Activated CD4-positive, alpha-beta T cell treated with anti-CD3 and anti-CD28 coated beads, Interleukin-2, Interleukin-6, amounts not matched to agents 100 ng/mL and 50 ng/mL, durations not matched to agents 16 hours and 8 hours (primary cell): Measurements from ENCODE around the gene TGM4.

Source experiments
- DNase-seq: peaks from one replicate; pipeline ENCODE4 v3.0.0-alpha.2; 2020

The TGM4 gene

DNA sequence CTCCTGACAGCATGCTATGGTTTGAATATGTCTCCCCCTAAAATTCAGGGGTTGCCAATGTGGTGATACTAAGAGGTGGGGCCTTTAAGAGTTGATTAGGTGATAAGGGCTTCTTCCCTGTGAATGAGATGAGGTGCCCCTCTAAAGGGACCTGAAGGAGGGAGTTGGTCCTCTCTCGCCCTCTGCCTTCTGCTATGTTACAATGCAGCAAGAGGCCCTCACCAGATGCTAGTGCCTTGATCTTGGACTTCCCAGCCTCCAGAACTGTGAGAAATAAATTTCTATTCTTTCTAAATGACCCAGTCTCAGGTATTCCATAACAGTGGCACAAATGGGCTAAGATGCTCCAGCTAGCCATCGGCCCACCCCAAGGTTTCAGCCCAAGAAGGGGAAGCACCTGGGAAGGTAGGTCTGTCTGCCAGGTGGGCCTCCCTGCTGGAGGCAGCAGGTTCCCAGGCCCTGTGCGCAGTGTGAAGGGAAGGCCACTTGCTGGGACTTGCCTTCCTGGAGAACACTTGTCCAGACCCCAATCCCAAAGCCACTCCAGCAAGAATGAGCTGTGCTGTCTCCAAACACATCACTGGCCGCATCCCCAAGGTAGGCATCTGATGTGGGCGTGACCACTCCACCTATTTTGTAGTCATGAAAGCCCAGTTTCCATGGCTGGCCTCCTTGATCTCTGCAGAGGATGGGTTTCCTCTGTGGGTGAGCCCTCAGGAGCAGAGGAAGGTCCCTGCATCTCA is 9.0 kb downstream of the TGM4 start:
- no peak for DNase-seq

GRCh38 chr3:44883999-44884431 is 9.6 kb downstream of the TGM4 start:
- DNase-seq, result no peak

GRCh38 chr3:44885618-44886017 is 11.2 kb downstream of the TGM4 start:
- no peak for DNase-seq

DNA sequence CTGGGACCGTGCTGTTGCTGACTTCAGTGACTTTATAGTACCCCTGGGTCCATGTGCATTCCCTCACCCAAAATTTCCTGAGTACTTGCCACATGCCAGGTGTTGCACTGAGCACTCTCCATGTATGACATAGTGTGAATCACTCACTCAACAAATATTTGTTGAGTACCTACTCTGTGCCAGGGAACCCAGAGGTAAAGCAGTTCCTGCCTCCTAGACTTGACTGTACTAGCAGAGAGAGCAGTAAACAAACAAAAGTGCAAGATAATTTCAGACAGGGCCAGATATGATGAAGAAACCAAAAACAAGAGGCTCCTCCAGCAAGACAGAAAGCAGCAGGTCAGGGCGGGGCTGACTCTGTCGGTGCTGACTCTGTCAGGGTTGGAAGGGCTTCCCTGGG is 12.2 kb downstream of the TGM4 start:
- no peak for DNase-seq

DNA sequence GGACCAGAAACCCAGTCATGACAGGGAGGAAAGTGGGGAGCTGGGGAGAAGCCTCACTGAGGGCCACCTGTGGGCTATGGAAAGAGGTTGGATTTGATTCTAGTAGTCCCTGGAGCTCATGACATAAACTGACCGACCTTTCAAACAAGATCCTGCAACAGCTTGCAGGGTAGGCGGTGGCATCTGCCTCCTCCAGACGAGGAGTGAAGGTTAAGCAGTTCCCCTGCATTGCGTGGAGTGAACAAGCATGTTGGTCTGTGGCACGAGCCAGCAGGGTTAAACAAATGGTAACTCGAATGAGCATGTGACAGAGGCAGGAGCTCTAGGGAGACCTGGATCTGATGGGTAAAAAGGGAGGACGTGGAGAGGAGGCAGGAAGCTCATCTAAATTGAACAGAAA is 12.7 kb downstream of the TGM4 start:
- no peak for DNase-seq

DNA sequence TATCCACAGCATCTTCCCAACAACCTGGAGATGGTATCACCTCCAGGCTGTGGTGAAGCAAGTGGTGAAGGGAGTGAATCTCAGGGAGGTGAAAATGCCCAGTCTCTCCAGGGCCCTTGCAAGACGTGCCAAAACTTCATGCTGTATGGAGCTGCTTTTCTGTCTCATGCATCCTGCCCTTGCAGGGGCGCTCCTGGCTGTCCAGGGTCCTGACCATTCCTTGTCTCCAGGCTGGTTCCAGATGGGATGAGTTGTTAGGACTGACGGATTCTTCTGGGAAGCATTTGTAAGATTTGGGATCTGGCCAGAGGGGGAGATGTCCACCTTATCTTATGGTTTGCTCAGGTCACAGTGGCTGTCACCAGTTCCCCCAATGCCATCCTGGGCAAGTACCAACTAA is 15.8 kb downstream of the TGM4 start:
- DNase-seq, result no peak

DNA sequence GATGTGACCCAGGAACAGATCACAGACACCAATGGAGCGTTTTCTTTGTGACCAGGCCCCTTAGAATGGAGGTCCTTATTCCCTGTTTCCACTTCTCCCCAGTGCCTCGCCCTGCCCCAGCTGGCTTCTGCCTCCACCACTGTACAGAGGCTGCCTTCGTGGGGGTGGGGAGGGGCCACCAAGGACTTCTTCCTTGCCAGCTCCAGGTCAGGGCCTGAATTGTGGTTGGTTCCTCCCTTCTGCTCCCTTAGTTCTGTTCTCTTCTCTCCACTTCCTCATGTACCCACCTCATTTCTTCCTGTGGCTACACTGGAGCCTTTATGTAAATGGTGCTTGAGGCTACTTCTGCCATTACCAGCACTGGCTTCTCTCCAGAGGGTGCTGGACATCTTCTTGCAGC is 16.4 kb downstream of the TGM4 start:
- DNase-seq, result no peak

GRCh38 chr3:44892689-44893088 is 18.3 kb downstream of the TGM4 start:
- no peak for DNase-seq

GRCh38 chr3:44893097-44893496 is 18.7 kb downstream of the TGM4 start:
- DNase-seq, result no peak

DNA sequence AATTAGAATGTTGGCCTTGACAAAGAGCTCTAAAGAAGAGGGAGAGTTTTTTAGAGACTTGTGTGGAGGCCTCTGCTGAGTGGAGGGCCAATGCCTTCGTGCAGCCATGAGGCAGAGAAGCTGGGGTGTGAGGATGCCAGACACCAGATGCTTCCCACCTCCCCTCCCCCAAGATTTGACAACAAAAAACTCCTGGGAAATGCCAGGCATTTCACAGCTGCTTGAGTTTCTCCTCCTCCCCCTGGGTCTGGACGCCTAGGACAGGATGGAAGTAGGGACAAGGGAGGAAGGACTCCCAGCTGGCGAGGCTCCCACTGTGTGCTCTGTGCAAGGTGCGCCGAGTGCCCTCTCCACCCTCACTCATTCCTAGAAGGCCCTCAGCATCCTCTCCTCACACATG is 20.1 kb downstream of the TGM4 start:
- DNase-seq, result no peak

DNA sequence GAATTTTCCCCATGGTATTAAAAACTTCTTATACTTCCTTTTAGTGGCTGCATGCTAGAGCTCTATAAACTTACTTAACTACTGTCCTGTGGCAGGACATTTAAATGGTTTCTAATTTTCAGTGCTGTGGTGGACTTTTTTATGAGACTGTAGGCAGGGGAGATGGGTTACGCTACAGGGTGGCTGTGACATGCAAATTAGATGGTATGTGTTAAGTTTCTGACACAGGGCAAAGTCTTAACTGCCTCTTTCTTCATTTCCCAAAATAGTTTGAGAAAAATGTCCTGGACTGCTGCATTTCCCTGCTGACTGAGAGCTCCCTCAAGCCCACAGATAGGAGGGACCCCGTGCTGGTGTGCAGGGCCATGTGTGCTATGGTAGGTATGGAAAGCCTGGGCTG is 22.0 kb downstream of the TGM4 start:
- DNase-seq, result no peak

- DNase-seq, result no peak
Observed at GRCh38 chr3:44899683-44900367, 25.4 kb downstream of the TGM4 start.

GRCh38 chr3:44902628-44903027 is 28.2 kb downstream of the TGM4 start:
- no peak for DNase-seq

GRCh38 chr3:44903314-44903713 is 28.9 kb downstream of the TGM4 start:
- DNase-seq, result no peak

- no peak for DNase-seq
Observed at GRCh38 chr3:44903751-44904150, 29.3 kb downstream of the TGM4 start.

GRCh38 chr3:44905446-44906157 is 31.2 kb downstream of the TGM4 start:
- no peak for DNase-seq

GRCh38 chr3:44906997-44907396 is 32.6 kb downstream of the TGM4 start:
- no peak for DNase-seq

DNA sequence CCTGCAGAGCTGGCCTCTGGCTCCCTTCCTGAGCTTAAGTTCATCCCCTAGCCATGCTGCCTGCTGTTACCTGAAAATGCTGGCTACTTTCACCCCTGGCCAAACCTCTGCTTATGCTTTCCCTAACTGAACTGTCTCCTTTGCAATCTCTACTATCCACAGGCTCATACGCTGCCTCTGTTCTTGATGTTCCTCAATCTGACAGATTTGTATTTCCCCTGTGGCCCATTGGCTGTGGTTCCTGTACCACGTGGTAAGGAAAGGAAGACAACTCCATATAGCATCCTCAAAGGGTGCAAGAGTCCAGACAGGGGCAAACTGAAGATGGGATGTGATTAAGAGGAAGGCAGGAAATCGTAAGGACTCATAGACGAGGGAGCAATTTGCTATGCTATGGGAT is 33.2 kb downstream of the TGM4 start:
- DNase-seq, result no peak

GRCh38 chr3:44909063-44909462 is 34.7 kb downstream of the TGM4 start:
- DNase-seq, result no peak

DNA sequence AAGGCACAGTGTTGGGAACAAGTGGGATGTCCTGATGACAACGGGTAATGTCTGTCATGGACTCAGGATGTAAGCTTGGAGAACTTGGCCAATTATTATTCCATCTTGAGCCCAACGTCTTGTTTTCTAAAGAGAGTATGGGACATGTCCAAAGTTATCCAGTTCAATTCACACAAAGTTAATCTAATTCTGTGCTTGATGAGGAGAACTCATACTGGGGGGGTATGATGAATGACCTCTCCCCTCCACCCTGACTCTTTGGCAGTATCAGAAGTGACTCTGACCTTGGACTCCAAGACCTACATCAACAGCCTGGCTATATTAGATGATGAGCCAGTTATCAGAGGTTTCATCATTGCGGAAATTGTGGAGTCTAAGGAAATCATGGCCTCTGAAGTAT is 36.3 kb downstream of the TGM4 start:
- no peak for DNase-seq

DNA sequence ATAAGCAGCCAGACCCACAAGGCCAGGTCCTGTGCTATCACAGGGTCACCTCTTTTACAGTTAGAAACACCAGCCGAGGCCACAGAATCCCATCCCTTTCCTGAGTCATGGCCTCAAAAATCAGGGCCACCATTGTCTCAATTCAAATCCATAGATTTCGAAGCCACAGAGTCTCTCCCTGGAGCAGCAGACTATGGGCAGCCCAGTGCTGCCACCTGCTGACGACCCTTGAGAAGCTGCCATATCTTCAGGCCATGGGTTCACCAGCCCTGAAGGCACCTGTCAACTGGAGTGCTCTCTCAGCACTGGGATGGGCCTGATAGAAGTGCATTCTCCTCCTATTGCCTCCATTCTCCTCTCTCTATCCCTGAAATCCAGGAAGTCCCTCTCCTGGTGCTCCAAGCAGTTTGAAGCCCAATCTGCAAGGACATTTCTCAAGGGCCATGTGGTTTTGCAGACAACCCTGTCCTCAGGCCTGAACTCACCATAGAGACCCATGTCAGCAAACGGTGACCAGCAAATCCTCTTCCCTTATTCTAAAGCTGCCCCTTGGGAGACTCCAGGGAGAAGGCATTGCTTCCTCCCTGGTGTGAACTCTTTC is 39.6 kb downstream of the TGM4 start:
- DNase-seq, result peak; percentile 68

DNA sequence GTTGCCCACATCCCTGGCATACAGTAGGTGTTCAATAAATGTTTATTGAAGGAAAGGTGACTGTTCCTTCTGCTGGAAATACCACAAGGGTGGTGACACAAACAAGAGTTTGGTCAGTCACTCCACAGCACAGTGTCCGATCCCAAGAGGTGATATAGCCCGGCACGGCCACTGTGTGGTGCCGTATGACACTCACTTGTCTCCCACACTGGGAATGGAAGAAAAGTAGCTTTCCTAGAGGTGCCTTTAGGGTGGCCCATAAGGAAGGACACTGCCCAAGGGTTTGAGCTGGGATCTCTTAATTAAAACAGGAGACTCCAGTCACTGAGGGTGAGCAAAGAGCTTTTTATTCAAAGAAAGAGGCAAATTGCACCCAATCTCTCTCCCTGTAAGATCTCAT is 40.5 kb downstream of the TGM4 start:
- no peak for DNase-seq

GRCh38 chr3:44915702-44916438 is 41.5 kb downstream of the TGM4 start:
- DNase-seq, result no peak
